GM12878 (cell line): ENCODE results near the gene UVRAG. TPM values are rescaled to one million over a fixed set of nuclear protein-coding genes. Genes with fewer than 3 reads are reported as not detected.

Experiments used
- ATAC-seq: fragments of 200-7000 bp; cut with Tn5 transposase; 3 replicates; pipeline ENCODE4 v1.9.1; 2020; ENCODE audit warnings: mild to moderate bottlenecking, moderate library complexity
- BruUV-seq: library from RNA; stranded (reverse); fragments of 400-500 nt; replicated peaks from 2 replicates; lab custom pipeline; 2021; lab: Mats Ljungman, UMichigan
- CTCF ChIA-PET: fragments of 300-600 bp; sonication (Branson Sonifier 250); formaldehyde crosslinking; extraction: SDS; loops from one replicate; lab custom pipeline; 2021; ENCODE audit warnings: inconsistent platforms; lab: Yijun Ruan, JAX
- POLR2A ChIA-PET: fragments of 350-600 bp; formaldehyde crosslinking; extraction: SDS; loops from one replicate; lab custom pipeline; 2021; ENCODE audit warnings: inconsistent platforms; lab: Charles Lee
- RAD21 ChIA-PET: fragments of 300-600 bp; sonication (Branson Sonifier 250); formaldehyde crosslinking; loops from one replicate; lab custom pipeline; 2023; ENCODE audit warnings: antibody characterized with exemption; ENCODE audit not compliant: unreplicated experiment; lab: Charles Lee
- SMC1A ChIA-PET: fragments of 300-600 bp; sonication (Branson Sonifier 250); formaldehyde crosslinking; loops from one replicate; lab custom pipeline; 2023; ENCODE audit not compliant: unreplicated experiment, uncharacterized antibody; lab: Charles Lee
- DNase-seq: peaks from one replicate; pipeline ENCODE4 v3.0.0-alpha.2; 2011; ENCODE audit warnings: low read depth, low spot score
- FAIRE-seq: peaks from 3 replicates; lab custom pipeline; 2011; peaks lifted over from hg19 to GRCh38; lab: Jason Lieb, UNC
- H2AFZ ChIP-seq: 2 replicates; pipeline ENCODE4 v1.6.0; 2011; ENCODE audit warnings: low read depth, low read length, control low read depth; ENCODE audit not compliant: control insufficient read depth
- H3K27ac ChIP-seq: 2 replicates; pipeline ENCODE4 v1.5.1; 2011; ENCODE audit warnings: control low read depth; ENCODE audit not compliant: control insufficient read depth, insufficient read depth
- H3K27me3 ChIP-seq, 2 experiments: replicated peaks in 1 of 2; 2 replicates each; pipeline versions ENCODE4 v1.6.0 to v1.6.1; 2011; ENCODE audit warnings: low read length in 1 of 2; ENCODE audit not compliant: control insufficient read depth in 2 of 2, insufficient read depth in 2 of 2
- H3K36me3 ChIP-seq, 2 experiments: 2 replicates each; pipeline ENCODE4 v1.5.1; 2011; ENCODE audit warnings: low read length in 1 of 2; ENCODE audit not compliant: control insufficient read depth in 2 of 2, insufficient read depth in 2 of 2
- H3K4me1 ChIP-seq: 2 replicates; pipeline ENCODE4 v1.6.1; 2011; ENCODE audit warnings: mild to moderate bottlenecking, low read length, moderate library complexity, mixed read lengths; ENCODE audit not compliant: control insufficient read depth, insufficient read depth
- H3K4me2 ChIP-seq: 2 replicates; pipeline ENCODE4 v1.6.0; 2011; ENCODE audit warnings: control low read depth; ENCODE audit not compliant: control insufficient read depth, insufficient read depth
- H3K4me3 ChIP-seq: fragments of 200-600 bp; sonication (generic); 2 replicates; pipeline ENCODE4 v1.5.1; 2016
- H3K79me2 ChIP-seq: 2 replicates; pipeline ENCODE4 v1.6.0; 2011; ENCODE audit warnings: low read length; ENCODE audit not compliant: control insufficient read depth, insufficient read depth
- H3K9ac ChIP-seq: 2 replicates; pipeline ENCODE4 v1.8.0; 2011; ENCODE audit warnings: low read length, control low read depth, mixed read lengths; ENCODE audit not compliant: control insufficient read depth, insufficient read depth
- H3K9me3 ChIP-seq: replicated peaks from 3 replicates; pipeline ENCODE4 v1.5.1; 2011; ENCODE audit warnings: mild to moderate bottlenecking, low read length; ENCODE audit not compliant: control insufficient read depth, insufficient read depth
- H4K20me1 ChIP-seq: 2 replicates; pipeline ENCODE4 v1.6.0; 2011; ENCODE audit not compliant: control insufficient read depth, insufficient read depth
- ATF3 ChIP-seq: IDR thresholded peaks from 2 replicates; pipeline ENCODE4 v1.6.1; 2011; ENCODE audit warnings: low read depth, mild to moderate bottlenecking, low read length, moderate library complexity, borderline replicate concordance; ENCODE audit errors: extremely low read depth
- ATF7 ChIP-seq: fragments of 450-650 bp; IDR thresholded peaks from 2 replicates; pipeline ENCODE4 v1.6.1; 2016; ENCODE audit warnings: low read depth, mild to moderate bottlenecking
- WGBS: methylation state at CpG from one replicate; pipeline ENCODE4 v1.1.6; 2016; ENCODE audit warnings: low lambda C conversion rate; ENCODE audit not compliant: insufficient replicate concordance, insufficient coverage; ENCODE audit errors: missing lambda C conversion rate; 5-methylcytosine and 5-hydroxymethylcytosine counted together
- in situ Hi-C: fragments of 300-500 bp; cut with MboI; formaldehyde crosslinking; loops from 9 replicates; pipeline ENCODE4 v1.14.3; 2018; ENCODE audit warnings: mixed read lengths
- intact Hi-C: fragments of 100-400 bp; cut with micrococcal nuclease; formaldehyde crosslinking; loops from one replicate; pipeline ENCODE4 v1.14.2; 2022; ENCODE audit not compliant: unreplicated experiment
- polyA plus RNA-seq, 11 experiments: library from polyadenylated mRNA; depleted of rRNA in 4 of 11; unstranded in 6 of 11; stranded (reverse) in 5 of 11; fragments of >200 nt; fragmentation: Nextera tagmentation in 4 of 11; fragmentation: Illumina TruSeq in 1 of 11; extraction: Ambion mirVana in 4 of 11; extraction: Trizol in 1 of 11; gene quantifications; 1 replicate in 1 of 11; 2 replicates in 10 of 11; pipeline versions ENCODE4 v1.2.1 to v1.2.3, GENCODE V29; 2011 to 2016; ENCODE audit warnings: inconsistent platforms in 2 of 11, missing spikeins in 2 of 11, low read depth in 1 of 11
- total RNA-seq, 4 experiments: library from RNA; depleted of rRNA in 3 of 4; stranded (reverse); fragments of >200 nt in 3 of 4; fragmentation: Illumina TruSeq in 1 of 4; extraction: Trizol in 1 of 4; gene quantifications; 2 replicates each; pipeline versions ENCODE4 v1.2.1 to v1.2.3, GENCODE V29; 2013 to 2021
- TF ChIP-seq, protein P1 (sequence below): IDR thresholded peaks from 2 replicates; pipeline ENCODE4 v1.6.1; 2012; ENCODE audit warnings: improper control_type of control experiment, low read depth, low read length; ENCODE audit not compliant: insufficient replicate concordance

Gene UVRAG
- total and polyA plus RNA-seq, 10 of the 15 experiments (the other 5 are each of a cell fraction or from before 2014, with no cell fraction given) = 7.0 to 43.4 (median 37.0) TPM

- no peak for TF ChIP-seq ATF3
Observed at GRCh38 chr11:76107971-76108370, 293.0 kb downstream of the UVRAG start (continued).

DNA sequence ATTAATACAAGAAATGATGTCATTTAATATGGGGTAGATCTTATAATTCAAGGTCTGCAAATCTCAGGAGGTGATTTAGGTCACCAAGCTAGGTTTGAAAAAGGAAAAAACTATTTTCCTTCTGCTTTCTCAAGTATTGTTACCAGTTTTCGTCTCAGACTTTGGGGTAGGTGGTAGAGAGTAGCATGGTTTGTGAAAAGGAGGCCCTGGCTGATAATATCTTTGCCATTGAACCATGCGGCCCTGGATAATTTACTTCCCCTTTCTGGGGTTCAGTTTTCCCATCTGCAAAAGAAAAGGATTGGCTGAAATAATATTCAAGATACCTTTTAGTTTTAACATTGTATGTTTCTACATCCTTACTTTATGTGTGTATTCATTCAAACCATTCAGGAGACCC lies 299.2 kb downstream of the UVRAG start:
- no peaks in the 10 kb centered on the region; the same call in 1 of the 2 replicates for H3K79me2 ChIP-seq
- DNase-seq (no peak), ATAC-seq (no peak)
- peaks cover 9% of the 10 kb centered on the region; the same call in 1 of the 2 replicates for H3K4me1 ChIP-seq
- RAD21 ChIA-PET = no interaction called here
- in situ Hi-C loops = no loop called here
- H3K27me3 ChIP-seq = no peaks in the 10 kb centered on the region
- 64% methylated on average over 2 of the region's 2 CpGs for WGBS
- no peaks in the 10 kb centered on the region for H4K20me1 ChIP-seq
- no peaks in the 10 kb centered on the region; the same call in 2 of the 3 replicates for H3K9me3 ChIP-seq
- no peak overlapping the region for H3K4me2 ChIP-seq
- H3K4me3 ChIP-seq = no peak overlapping the region
- POLR2A ChIA-PET = interaction anchor here (1.1 kb wide), 1 partner anchor 11 kb away, joined by 3 read pairs; no protein-coding TSS in a partner anchor
- CTCF ChIA-PET = interaction anchor here (1.2 to 1.5 kb wide), 2 partner anchors 11 to 94 kb away, joined by 3 to 4 read pairs; no protein-coding TSS in a partner anchor
- H3K27ac ChIP-seq = no peak overlapping the region
- BruUV-seq = no TSS peak
- SMC1A ChIA-PET = interaction anchor here (1.6 to 2.5 kb wide), 4 partner anchors 10 to 38 kb away, joined by 4 to 11 read pairs (median 6); no protein-coding TSS in a partner anchor
- intact Hi-C loops = no loop called here
- TF ChIP-seq ATF7 = peak; percentile 27; the same call in 1 of the 2 replicates
- TF ChIP-seq, protein P1, sequence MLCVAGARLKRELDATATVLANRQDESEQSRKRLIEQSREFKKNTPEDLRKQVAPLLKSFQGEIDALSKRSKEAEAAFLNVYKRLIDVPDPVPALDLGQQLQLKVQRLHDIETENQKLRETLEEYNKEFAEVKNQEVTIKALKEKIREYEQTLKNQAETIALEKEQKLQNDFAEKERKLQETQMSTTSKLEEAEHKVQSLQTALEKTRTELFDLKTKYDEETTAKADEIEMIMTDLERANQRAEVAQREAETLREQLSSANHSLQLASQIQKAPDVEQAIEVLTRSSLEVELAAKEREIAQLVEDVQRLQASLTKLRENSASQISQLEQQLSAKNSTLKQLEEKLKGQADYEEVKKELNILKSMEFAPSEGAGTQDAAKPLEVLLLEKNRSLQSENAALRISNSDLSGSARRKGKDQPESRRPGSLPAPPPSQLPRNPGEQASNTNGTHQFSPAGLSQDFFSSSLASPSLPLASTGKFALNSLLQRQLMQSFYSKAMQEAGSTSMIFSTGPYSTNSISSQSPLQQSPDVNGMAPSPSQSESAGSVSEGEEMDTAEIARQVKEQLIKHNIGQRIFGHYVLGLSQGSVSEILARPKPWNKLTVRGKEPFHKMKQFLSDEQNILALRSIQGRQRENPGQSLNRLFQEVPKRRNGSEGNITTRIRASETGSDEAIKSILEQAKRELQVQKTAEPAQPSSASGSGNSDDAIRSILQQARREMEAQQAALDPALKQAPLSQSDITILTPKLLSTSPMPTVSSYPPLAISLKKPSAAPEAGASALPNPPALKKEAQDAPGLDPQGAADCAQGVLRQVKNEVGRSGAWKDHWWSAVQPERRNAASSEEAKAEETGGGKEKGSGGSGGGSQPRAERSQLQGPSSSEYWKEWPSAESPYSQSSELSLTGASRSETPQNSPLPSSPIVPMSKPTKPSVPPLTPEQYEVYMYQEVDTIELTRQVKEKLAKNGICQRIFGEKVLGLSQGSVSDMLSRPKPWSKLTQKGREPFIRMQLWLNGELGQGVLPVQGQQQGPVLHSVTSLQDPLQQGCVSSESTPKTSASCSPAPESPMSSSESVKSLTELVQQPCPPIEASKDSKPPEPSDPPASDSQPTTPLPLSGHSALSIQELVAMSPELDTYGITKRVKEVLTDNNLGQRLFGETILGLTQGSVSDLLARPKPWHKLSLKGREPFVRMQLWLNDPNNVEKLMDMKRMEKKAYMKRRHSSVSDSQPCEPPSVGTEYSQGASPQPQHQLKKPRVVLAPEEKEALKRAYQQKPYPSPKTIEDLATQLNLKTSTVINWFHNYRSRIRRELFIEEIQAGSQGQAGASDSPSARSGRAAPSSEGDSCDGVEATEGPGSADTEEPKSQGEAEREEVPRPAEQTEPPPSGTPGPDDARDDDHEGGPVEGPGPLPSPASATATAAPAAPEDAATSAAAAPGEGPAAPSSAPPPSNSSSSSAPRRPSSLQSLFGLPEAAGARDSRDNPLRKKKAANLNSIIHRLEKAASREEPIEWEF = no peak
- TF ChIP-seq, all 136 proteins: peak for 1
- H3K9ac ChIP-seq = no peak overlapping the region
- H2AFZ ChIP-seq = no peak overlapping the region
- H3K36me3 ChIP-seq = peaks cover 2 to 19% of the 10 kb centered on the region in 2 experiments
- no peak for FAIRE-seq
